Measurements from ENCODE around the gene TBCEL. TPM values are rescaled to one million over a fixed set of nuclear protein-coding genes. Genes with fewer than 3 reads are reported as not detected.

TBCEL gene
- total and polyA plus RNA-seq, 10 of the 15 experiments (the other 5 are each of a cell fraction or from before 2014, with no cell fraction given): 2.0 to 10.4 (median 7.3) TPM

DNA sequence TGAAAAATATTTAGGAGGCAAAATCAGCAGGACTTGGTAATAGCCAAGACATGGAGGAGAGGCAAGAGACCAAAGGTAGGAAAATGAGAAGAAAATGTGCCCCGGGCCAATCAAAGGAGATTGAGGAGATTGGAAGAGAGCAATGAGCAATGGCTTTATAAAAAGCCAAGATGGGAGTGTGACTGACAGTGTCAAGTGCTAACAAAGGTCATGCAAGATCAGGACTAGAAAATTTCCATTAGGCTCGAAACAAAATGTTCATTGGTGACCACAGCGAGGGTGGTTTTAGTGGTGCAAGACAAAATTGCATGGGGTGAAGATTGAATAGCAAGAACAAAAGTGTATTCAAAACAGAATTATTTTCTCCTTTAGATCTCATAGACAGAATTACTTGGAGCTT is 45.2 kb upstream of the TBCEL start:
- Histone ChIP-seq H4K20me1 (ENCODE audit: control insufficient read depth, insufficient read depth) (no peaks in the 10 kb centered on the region), H3K27me3 (replicated peaks in 1 of 2; ENCODE audit: control insufficient read depth in 2 of 2, insufficient read depth in 2 of 2, low read length in 1 of 2) (no peaks in the 10 kb centered on the region; a peak in 1 of 4 replicates), H2AFZ (ENCODE audit: control insufficient read depth, low read depth, low read length) (no peak overlapping the region), H3K79me2 (ENCODE audit: control insufficient read depth, insufficient read depth, low read length) (no peaks in the 10 kb centered on the region), H3K36me3 (ENCODE audit: control insufficient read depth in 2 of 2, insufficient read depth in 2 of 2, low read length in 1 of 2) (no peaks in the 10 kb centered on the region), H3K4me1 (ENCODE audit: control insufficient read depth, insufficient read depth, low read length) (no peaks in the 10 kb centered on the region), H3K27ac (ENCODE audit: control insufficient read depth, insufficient read depth) (no peak overlapping the region), H3K4me3 (no peak overlapping the region), H3K9me3 (replicated peaks; ENCODE audit: control insufficient read depth, insufficient read depth, low read length) (no peaks in the 10 kb centered on the region), H3K4me2 (ENCODE audit: control insufficient read depth, insufficient read depth) (no peak overlapping the region), H3K9ac (ENCODE audit: control insufficient read depth, insufficient read depth, low read length) (no peak overlapping the region)
- FAIRE-seq (no peak), DNase-seq (ENCODE audit: low read depth, low spot score) (no peak), ATAC-seq (no peak)
- BruUV-seq (replicated peaks): no TSS peak
- intact Hi-C loops (cut with micrococcal nuclease; ENCODE audit: unreplicated experiment) (no loop called here), in situ Hi-C loops (cut with MboI) (no loop called here)
- WGBS (ENCODE audit: insufficient coverage, insufficient replicate concordance, low lambda C conversion rate, missing lambda C conversion rate): 3% methylated on average over 3 of the region's 3 CpGs
- ChIA-PET SMC1A (ENCODE audit: uncharacterized antibody, unreplicated experiment) (no interaction called here), RAD21 (ENCODE audit: unreplicated experiment) (no interaction called here), POLR2A (no interaction called here), CTCF (no interaction called here)
- TF ChIP-seq STAT3 (IDR thresholded peaks at IDR 0.05; ENCODE audit: low read depth, low read length): no peak
- TF ChIP-seq BRCA1 (IDR thresholded peaks at IDR 0.05; ENCODE audit: low read depth, low read length): no peak
- TF ChIP-seq NFYA (IDR thresholded peaks at IDR 0.05; ENCODE audit: borderline replicate concordance, low read depth, low read length): no peak

DNA sequence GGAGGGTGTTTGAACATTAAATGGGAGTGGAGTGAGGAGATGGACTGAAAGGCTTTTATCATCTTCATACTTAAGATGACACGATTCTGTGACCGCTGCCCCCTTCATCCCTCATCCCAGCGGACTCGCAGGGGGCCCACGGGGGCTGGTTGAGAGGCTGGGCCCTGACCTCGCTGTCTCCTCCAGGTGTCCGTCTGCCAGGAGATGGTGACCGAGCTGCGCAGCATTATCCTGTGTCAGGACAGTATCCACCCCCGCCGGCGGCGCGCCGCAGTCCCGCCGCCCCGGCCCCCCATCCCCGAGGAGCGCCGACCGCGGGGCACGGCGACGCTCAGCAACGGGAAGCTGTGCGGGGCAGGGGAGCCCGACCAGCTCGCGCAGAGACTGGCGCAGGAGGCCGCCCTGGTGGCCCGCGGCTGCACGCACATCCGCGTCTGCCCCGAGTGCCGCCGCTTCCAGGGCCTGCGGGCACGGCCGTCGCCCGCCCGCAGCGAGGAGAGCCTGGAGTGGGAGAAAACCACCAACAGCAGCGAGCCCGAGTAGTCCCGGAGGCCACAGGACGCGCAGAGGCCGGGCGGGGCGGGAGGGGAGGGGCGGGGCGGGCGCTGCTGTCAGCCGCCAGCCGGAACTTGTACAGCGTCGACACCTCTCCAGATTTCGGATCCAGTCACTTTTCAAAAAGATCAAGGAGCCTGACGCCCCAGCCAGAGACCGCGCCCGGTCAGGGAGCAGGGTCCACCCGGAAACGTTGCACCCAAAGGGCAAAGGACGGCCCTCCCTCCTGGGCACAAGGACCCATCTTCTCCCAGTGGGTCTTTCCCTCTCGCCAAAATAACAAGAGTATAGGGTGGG is 38.0 kb upstream of the TBCEL start:
- no peaks in the 10 kb centered on the region for H3K9me3 ChIP-seq (replicated peaks; ENCODE audit: control insufficient read depth, insufficient read depth, low read length)
- DNase-seq (ENCODE audit: low read depth, low spot score): no peak
- H3K4me1 ChIP-seq (ENCODE audit: control insufficient read depth, insufficient read depth, low read length): no peaks in the 10 kb centered on the region
- WGBS (ENCODE audit: insufficient coverage, insufficient replicate concordance, low lambda C conversion rate, missing lambda C conversion rate): 15% methylated on average over 63 of the region's 72 CpGs
- H3K4me3 ChIP-seq: peak overlapping the region; percentile 38; the same call in 1 of the 2 replicates
- RAD21 ChIA-PET (ENCODE audit: unreplicated experiment): interaction anchor here (0.6 to 0.7 kb wide), 2 partner anchors 177 to 577 kb away, joined by 3 read pairs; no protein-coding TSS in a partner anchor
- SMC1A ChIA-PET (ENCODE audit: uncharacterized antibody, unreplicated experiment): no interaction called here
- no peaks in the 10 kb centered on the region for H3K79me2 ChIP-seq (ENCODE audit: control insufficient read depth, insufficient read depth, low read length)
- no TSS peak for BruUV-seq (replicated peaks)
- FAIRE-seq: no peak
- no peak overlapping the region for H3K27ac ChIP-seq (ENCODE audit: control insufficient read depth, insufficient read depth)
- intact Hi-C loops (cut with micrococcal nuclease; ENCODE audit: unreplicated experiment): no loop called here
- H3K9ac ChIP-seq (ENCODE audit: control insufficient read depth, insufficient read depth, low read length): no peak overlapping the region
- H4K20me1 ChIP-seq (ENCODE audit: control insufficient read depth, insufficient read depth): no peaks in the 10 kb centered on the region
- H3K36me3 ChIP-seq (ENCODE audit: control insufficient read depth in 2 of 2, insufficient read depth in 2 of 2, low read length in 1 of 2): no peaks in the 10 kb centered on the region
- H2AFZ ChIP-seq (ENCODE audit: control insufficient read depth, low read depth, low read length): no peak overlapping the region
- POLR2A ChIA-PET: no interaction called here
- ATAC-seq: peak; percentile 96
- in situ Hi-C loops (cut with MboI): no loop called here
- peak overlapping the region; percentile 69 for H3K4me2 ChIP-seq (ENCODE audit: control insufficient read depth, insufficient read depth)
- CTCF ChIA-PET: interaction anchor here (0.7 kb wide), 1 partner anchor 38 kb away, joined by 3 read pairs; no protein-coding TSS in a partner anchor
- peaks cover 0 to 9% of the 10 kb centered on the region in 2 experiments; a peak in 2 of 4 replicates for H3K27me3 ChIP-seq (replicated peaks in 1 of 2; ENCODE audit: control insufficient read depth in 2 of 2, insufficient read depth in 2 of 2, low read length in 1 of 2)
- TF ChIP-seq KDM1A (IDR thresholded peaks at IDR 0.05; ENCODE audit: borderline replicate concordance) (no peak), TCF12 (IDR thresholded peaks at IDR 0.05; ENCODE audit: low read depth, low read length) (0 out of 2 replicates have a peak, but pooled peaks have one; percentile 25), SUZ12 (IDR thresholded peaks at IDR 0.05; ENCODE audit: unreplicated experiment) (peak; percentile 61), HCFC1 (IDR thresholded peaks at IDR 0.05; ENCODE audit: low read length) (no peak), TCF7 (IDR thresholded peaks at IDR 0.05; ENCODE audit: borderline replicate concordance) (no peak)
- TF ChIP-seq, protein P1, sequence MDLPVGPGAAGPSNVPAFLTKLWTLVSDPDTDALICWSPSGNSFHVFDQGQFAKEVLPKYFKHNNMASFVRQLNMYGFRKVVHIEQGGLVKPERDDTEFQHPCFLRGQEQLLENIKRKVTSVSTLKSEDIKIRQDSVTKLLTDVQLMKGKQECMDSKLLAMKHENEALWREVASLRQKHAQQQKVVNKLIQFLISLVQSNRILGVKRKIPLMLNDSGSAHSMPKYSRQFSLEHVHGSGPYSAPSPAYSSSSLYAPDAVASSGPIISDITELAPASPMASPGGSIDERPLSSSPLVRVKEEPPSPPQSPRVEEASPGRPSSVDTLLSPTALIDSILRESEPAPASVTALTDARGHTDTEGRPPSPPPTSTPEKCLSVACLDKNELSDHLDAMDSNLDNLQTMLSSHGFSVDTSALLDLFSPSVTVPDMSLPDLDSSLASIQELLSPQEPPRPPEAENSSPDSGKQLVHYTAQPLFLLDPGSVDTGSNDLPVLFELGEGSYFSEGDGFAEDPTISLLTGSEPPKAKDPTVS (IDR thresholded peaks at IDR 0.05; ENCODE audit: low read depth, low read length): no peak
- TF ChIP-seq, protein P2, sequence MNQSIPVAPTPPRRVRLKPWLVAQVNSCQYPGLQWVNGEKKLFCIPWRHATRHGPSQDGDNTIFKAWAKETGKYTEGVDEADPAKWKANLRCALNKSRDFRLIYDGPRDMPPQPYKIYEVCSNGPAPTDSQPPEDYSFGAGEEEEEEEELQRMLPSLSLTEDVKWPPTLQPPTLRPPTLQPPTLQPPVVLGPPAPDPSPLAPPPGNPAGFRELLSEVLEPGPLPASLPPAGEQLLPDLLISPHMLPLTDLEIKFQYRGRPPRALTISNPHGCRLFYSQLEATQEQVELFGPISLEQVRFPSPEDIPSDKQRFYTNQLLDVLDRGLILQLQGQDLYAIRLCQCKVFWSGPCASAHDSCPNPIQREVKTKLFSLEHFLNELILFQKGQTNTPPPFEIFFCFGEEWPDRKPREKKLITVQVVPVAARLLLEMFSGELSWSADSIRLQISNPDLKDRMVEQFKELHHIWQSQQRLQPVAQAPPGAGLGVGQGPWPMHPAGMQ (IDR thresholded peaks at IDR 0.05; ENCODE audit: borderline replicate concordance): no peak
- TF ChIP-seq, protein P3, sequence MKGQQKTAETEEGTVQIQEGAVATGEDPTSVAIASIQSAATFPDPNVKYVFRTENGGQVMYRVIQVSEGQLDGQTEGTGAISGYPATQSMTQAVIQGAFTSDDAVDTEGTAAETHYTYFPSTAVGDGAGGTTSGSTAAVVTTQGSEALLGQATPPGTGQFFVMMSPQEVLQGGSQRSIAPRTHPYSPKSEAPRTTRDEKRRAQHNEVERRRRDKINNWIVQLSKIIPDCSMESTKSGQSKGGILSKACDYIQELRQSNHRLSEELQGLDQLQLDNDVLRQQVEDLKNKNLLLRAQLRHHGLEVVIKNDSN (IDR thresholded peaks at IDR 0.05; ENCODE audit: borderline replicate concordance, extremely low read length, insufficient read depth, low read depth, low read length): no peak
- TF ChIP-seq, protein P4, sequence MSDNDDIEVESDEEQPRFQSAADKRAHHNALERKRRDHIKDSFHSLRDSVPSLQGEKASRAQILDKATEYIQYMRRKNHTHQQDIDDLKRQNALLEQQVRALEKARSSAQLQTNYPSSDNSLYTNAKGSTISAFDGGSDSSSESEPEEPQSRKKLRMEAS (IDR thresholded peaks at IDR 0.05; ENCODE audit: low read depth, low read length): no peak
